ENCODE data around the gene AP2A1.

- TF ChIP-seq CTCF (conservative IDR thresholded peaks at IDR 0.05 in 1 of 2, IDR thresholded peaks at IDR 0.05 in 1 of 2; ENCODE audit: low read depth in 1 of 2, low read length in 2 of 2) = no peak
- no peak for TF ChIP-seq EZH2 (IDR thresholded peaks at IDR 0.05; ENCODE audit: low read length, missing control alignments)
Measured at GRCh38 chr19:49808711-49809159, 41.9 kb downstream of the AP2A1 start.

Data from fibroblast of lung (primary cell).